ENCODE data around the gene KAT2B. TPM values are rescaled to one million over a fixed set of nuclear protein-coding genes. Genes with fewer than 3 reads are reported as not detected.

The KAT2B gene
- total and polyA plus RNA-seq, 4 donors = 9.3 to 42.6 (median 17.3) TPM

GRCh38 chr3:20128358-20128757 lies 88.1 kb downstream of the KAT2B start:
- H3K4me1 ChIP-seq (ENCODE audit: control insufficient read depth in 5 of 5, insufficient read depth in 5 of 5, low read length in 5 of 5) = peaks cover 0 to 7% (median 0%) of the 10 kb centered on the region in 5 donors
- no peaks in the 10 kb centered on the region for H3K9me3 ChIP-seq (ENCODE audit: control insufficient read depth in 4 of 4, insufficient read depth in 3 of 4, low read length in 3 of 4)
- peaks cover 12 to 20% (median 14%) of the 10 kb centered on the region in 4 donors for H3K36me3 ChIP-seq (ENCODE audit: control insufficient read depth in 4 of 4, insufficient read depth in 4 of 4, low read length in 4 of 4)
- TF ChIP-seq CTCF (IDR thresholded peaks at IDR 0.05; ENCODE audit: control extremely low read depth, extremely low read depth) = no peak
- no peak overlapping the region for H3K9ac ChIP-seq (ENCODE audit: insufficient read depth in 1 of 2, low read length in 2 of 2)
- no peaks in the 10 kb centered on the region for H3K27me3 ChIP-seq (ENCODE audit: control insufficient read depth in 3 of 3, insufficient read depth in 3 of 3, low read length in 2 of 3)
- WGBS, 2 donors = 81 to 89% methylated on average over 2 of the region's 2 CpGs
- H3K27ac ChIP-seq (ENCODE audit: low read depth in 1 of 2, low read length in 1 of 2) = no peak overlapping the region
- DNase-seq (no peak), ATAC-seq (ENCODE audit: insufficient read depth, low FRiP score) (no peak)
- H3K4me3 ChIP-seq = no peak overlapping the region

DNA sequence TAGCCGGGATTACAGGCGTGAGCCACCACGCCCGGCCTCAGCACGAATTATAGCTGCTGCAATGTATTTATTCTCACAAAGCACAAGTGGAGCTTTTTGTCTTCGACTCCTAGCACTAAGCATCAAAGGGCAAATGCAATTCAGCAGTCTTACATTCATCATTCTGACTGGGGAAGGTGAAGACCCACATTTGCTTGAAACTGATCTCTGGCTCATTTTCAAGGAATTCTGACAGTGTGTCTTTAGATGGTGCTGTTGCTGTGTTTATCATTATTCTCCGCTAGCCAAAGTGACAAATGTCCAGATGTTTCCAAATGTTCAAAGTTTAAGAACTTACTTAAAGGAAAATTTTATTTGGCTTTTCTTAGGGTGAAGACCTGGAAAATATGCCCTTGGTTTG lies 89.9 kb downstream of the KAT2B start:
- Histone ChIP-seq H3K9me3 (ENCODE audit: control insufficient read depth in 4 of 4, insufficient read depth in 3 of 4, low read length in 3 of 4) (no peaks in the 10 kb centered on the region), H3K4me3 (no peak overlapping the region), H3K4me1 (ENCODE audit: control insufficient read depth in 5 of 5, insufficient read depth in 5 of 5, low read length in 5 of 5) (peaks cover 0 to 7% (median 0%) of the 10 kb centered on the region in 5 donors), H3K9ac (ENCODE audit: insufficient read depth in 1 of 2, low read length in 2 of 2) (no peak overlapping the region), H3K27ac (ENCODE audit: low read depth in 1 of 2, low read length in 1 of 2) (no peak overlapping the region), H3K27me3 (ENCODE audit: control insufficient read depth in 3 of 3, insufficient read depth in 3 of 3, low read length in 2 of 3) (no peaks in the 10 kb centered on the region), H3K36me3 (ENCODE audit: control insufficient read depth in 4 of 4, insufficient read depth in 4 of 4, low read length in 4 of 4) (peaks cover 7 to 11% (median 8%) of the 10 kb centered on the region in 4 donors)
- DNase-seq = peak in 2 of 3 donors; percentile 57 to 63
- 78 to 92% methylated on average over 7 of the region's 7 CpGs for WGBS, 2 donors
- no peak for TF ChIP-seq CTCF (IDR thresholded peaks at IDR 0.05; ENCODE audit: control extremely low read depth, extremely low read depth)
- no peak for ATAC-seq (ENCODE audit: insufficient read depth, low FRiP score)

DNA sequence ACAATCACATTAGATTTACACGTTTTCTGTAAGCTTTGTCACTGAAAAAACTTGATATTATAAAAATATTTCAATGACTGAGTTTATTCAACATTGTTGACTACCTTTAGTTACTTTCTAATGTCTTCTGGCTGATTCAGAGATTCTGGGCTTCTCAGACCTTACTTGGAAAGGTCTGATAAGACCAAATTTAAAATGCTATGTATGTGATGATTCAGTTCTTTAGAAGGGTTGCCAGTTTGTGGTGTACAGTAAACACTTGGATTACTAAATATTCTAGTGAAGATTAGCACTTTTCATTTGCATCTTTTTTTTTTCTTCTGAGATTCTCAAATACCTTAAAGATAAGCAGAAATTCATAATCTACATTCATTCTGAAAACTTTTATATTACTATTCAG lies 96.0 kb downstream of the KAT2B start:
- TF ChIP-seq CTCF (IDR thresholded peaks at IDR 0.05; ENCODE audit: control extremely low read depth, extremely low read depth) = no peak
- Histone ChIP-seq H3K9ac (ENCODE audit: insufficient read depth in 1 of 2, low read length in 2 of 2) (no peak overlapping the region), H3K27ac (ENCODE audit: low read depth in 1 of 2, low read length in 1 of 2) (no peak overlapping the region), H3K4me3 (no peak overlapping the region), H3K27me3 (ENCODE audit: control insufficient read depth in 3 of 3, insufficient read depth in 3 of 3, low read length in 2 of 3) (no peaks in the 10 kb centered on the region), H3K9me3 (ENCODE audit: control insufficient read depth in 4 of 4, insufficient read depth in 3 of 4, low read length in 3 of 4) (no peaks in the 10 kb centered on the region), H3K36me3 (ENCODE audit: control insufficient read depth in 4 of 4, insufficient read depth in 4 of 4, low read length in 4 of 4) (peaks cover 3 to 12% (median 8%) of the 10 kb centered on the region in 4 donors), H3K4me1 (ENCODE audit: control insufficient read depth in 5 of 5, insufficient read depth in 5 of 5, low read length in 5 of 5) (peaks cover 0 to under 1% (median 0%) of the 10 kb centered on the region in 5 donors)
- no peak for DNase-seq
- no peak for ATAC-seq (ENCODE audit: insufficient read depth, low FRiP score)
- 92 to 98% methylated on average over 1 of the region's 1 CpG for WGBS, 2 donors

DNA sequence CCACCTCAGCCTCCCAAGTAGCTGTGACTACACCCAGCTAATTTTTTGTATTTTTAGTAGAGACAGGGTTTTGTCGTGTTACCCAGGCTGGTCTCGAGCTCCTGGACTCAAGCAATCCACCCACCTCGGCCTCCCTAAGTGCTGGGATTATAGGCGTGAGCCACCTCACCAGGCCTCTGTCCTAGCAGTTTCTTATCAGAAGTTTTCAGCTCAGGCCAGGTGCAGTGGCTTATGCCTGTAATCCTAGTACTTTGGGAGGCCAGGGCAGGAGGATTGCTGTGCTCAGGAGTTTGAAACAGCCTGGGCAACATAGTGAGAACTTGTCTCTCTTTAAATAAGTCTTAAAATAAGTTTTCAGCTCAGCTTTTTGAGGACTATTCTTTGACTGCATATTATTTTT lies 97.4 kb downstream of the KAT2B start:
- H3K27ac ChIP-seq (ENCODE audit: low read depth in 1 of 2, low read length in 1 of 2) = no peak overlapping the region
- no peaks in the 10 kb centered on the region for H3K27me3 ChIP-seq (ENCODE audit: control insufficient read depth in 3 of 3, insufficient read depth in 3 of 3, low read length in 2 of 3)
- peaks cover 0 to 12% (median 2%) of the 10 kb centered on the region in 5 donors for H3K4me1 ChIP-seq (ENCODE audit: control insufficient read depth in 5 of 5, insufficient read depth in 5 of 5, low read length in 5 of 5)
- no peak for DNase-seq
- H3K9ac ChIP-seq (ENCODE audit: insufficient read depth in 1 of 2, low read length in 2 of 2) = no peak overlapping the region
- no peak for TF ChIP-seq CTCF (IDR thresholded peaks at IDR 0.05; ENCODE audit: control extremely low read depth, extremely low read depth)
- no peaks in the 10 kb centered on the region for H3K9me3 ChIP-seq (ENCODE audit: control insufficient read depth in 4 of 4, insufficient read depth in 3 of 4, low read length in 3 of 4)
- no peak for ATAC-seq (ENCODE audit: insufficient read depth, low FRiP score)
- 91 to 93% methylated on average over 4 of the region's 4 CpGs for WGBS, 2 donors
- H3K36me3 ChIP-seq (ENCODE audit: control insufficient read depth in 4 of 4, insufficient read depth in 4 of 4, low read length in 4 of 4) = peaks cover 3 to 12% (median 8%) of the 10 kb centered on the region in 4 donors
- no peak overlapping the region for H3K4me3 ChIP-seq
